Measurements from ENCODE around the gene ABCC2. TPM values are rescaled to one million over a fixed set of nuclear protein-coding genes. Genes with fewer than 3 reads are reported as not detected.
"Not testable (repeated sequence)": the region's sequence is repeated elsewhere in the genome, so short reads cannot be mapped to it uniquely, and the experiment has no call there.

The ABCC2 gene
- total RNA-seq = 1 to 10 TPM; 3.0 to 3.2 TPM
- total RNA-seq = 5.4 to 15.4 reads per million in 2 donors

DNA sequence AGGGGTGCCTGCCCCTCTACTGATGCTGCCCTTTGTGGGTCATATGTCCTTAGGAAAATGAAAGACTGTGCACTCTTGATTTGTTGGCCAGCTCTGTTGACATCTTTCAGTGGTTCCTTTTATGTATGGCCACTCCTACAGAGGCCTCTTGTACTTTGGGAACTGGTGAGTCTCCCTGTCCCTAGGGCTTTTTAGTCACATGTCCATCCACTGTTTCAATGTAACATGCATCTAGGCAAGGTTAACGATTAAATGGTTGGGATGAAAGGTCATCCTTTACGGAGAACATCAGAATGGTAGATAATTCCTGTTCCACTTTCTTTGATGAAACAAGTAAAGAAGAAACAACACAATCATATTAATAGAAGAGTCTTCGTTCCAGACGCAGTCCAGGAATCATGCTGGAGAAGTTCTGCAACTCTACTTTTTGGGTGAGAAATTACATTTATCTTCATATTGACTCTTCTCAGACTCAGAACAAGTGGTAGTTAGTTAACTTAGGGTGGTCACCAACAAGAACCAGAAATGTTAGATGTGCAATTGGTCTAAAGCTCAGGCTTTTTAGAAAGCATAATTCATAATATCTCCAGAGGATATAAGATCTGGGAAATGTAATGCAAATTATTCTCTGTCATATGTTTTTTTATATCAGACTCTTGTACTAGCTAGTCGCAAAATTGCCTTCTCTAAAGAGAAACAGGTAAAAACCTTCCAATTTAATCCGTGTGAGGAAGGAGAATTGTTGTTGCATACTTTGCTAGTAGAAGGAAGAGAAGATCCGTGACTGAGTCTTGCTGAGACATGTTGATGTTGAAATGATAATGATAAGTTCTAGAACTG, at the start of gene ABCC2:
ABCC2 (plus strand) TSS at position 194 of the 840 bp plus-strand sequence; CDS start at position 399, 205 bp downstream.
- no peak for ATAC-seq
- Mint-ChIP-seq H3K36me3 (ENCODE audit: low read depth) (peaks cover 6% of the 10 kb centered on the region), H3K4me3 (no peak within 1 kb of the TSS), H3K27me3 (no peaks in the 10 kb centered on the region), H3K27ac (no peak within 1 kb of the TSS), H3K4me1 (no peaks in the 10 kb centered on the region)
- no peaks in the 10 kb centered on the region for H3K9me3 ChIP-seq (ENCODE audit: control insufficient read depth, low read length, poor library complexity, severe bottlenecking)
- DNase-seq = no peak

DNA sequence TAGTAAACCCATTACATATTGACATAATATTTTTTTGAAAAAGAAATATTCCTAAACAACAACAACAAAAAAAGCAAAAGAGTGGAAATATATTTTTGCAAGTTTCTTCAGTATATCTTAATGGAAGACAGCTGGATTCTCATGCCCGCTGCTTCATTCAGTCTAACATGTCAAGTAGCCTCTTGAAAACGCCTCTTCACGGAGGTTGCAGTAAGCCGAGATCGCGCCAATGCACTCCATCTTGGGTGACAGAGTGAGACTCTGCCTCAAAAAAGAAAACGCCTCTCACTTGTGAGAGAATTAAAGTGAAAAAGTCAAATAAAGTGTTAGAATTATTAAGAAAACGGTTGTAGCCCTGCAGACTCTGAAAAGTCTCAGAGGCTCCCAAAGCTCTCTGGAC, 49.1 kb upstream of the ABCC2 start:
- Mint-ChIP-seq H3K27ac (no peak overlapping the region), H3K4me1 (peaks cover 29% of the 10 kb centered on the region), H3K27me3 (no peaks in the 10 kb centered on the region), H3K36me3 (ENCODE audit: low read depth) (peaks cover 8% of the 10 kb centered on the region), H3K4me3 (peak overlapping the region; percentile 87)
- DNase-seq (no peak), ATAC-seq (no peak)
- no peaks in the 10 kb centered on the region for H3K9me3 ChIP-seq (ENCODE audit: control insufficient read depth, low read length, poor library complexity, severe bottlenecking)

DNA sequence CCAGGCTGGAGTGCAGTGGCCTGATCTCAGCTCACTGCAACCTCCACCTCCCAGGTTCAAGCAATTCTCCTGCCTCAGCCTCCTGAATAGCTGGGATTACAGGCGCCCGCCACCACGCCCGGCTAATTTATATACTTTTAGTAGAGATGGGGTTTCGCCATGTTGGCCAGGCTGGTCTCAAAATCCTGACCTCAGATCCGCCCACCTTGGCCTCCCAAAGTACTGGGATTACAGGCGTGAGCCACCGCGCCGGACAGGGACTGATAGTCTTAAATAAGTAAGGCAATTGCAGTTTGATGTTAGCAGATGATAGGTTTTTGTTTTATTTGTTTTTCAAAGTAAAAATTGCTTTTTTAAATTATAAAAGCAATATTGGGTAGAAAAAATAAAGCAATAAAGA, 48.3 kb upstream of the ABCC2 start:
- H3K27ac Mint-ChIP-seq; H3K36me3 Mint-ChIP-seq (ENCODE audit: low read depth); DNase-seq; ATAC-seq; H3K27me3 Mint-ChIP-seq; H3K9me3 ChIP-seq (ENCODE audit: control insufficient read depth, low read length, poor library complexity, severe bottlenecking); H3K4me3 Mint-ChIP-seq: not testable (repeated sequence)
- peaks cover 25% of the 10 kb centered on the region for H3K4me1 Mint-ChIP-seq

DNA sequence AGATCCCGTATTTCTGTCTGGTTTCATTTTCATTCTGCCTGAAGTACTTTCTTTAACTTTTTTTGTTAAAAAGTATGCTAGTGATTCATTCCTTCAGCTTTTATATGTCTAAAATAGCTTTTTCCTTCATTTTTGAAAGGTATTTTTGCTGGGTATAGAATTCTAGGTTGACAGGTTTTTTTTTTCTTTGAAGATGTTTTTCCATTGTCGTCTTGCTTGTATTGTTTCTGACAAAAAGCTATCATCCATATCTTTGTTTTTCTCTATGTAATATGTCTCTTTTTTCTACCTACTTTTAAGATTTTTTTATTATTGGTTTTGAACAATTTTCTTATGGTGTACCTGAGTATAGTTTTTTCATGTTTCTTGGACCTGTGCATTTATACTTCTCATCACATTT, 42.2 kb upstream of the ABCC2 start:
- peaks cover 5% of the 10 kb centered on the region for H3K9me3 ChIP-seq (ENCODE audit: control insufficient read depth, low read length, poor library complexity, severe bottlenecking)
- H3K36me3 Mint-ChIP-seq (ENCODE audit: low read depth) = peaks cover 20% of the 10 kb centered on the region
- H3K4me3 Mint-ChIP-seq = no peak overlapping the region
- H3K4me1 Mint-ChIP-seq = peaks cover 19% of the 10 kb centered on the region
- H3K27ac Mint-ChIP-seq = no peak overlapping the region
- ATAC-seq = no peak
- no peak for DNase-seq
- H3K27me3 Mint-ChIP-seq = no peaks in the 10 kb centered on the region

DNA sequence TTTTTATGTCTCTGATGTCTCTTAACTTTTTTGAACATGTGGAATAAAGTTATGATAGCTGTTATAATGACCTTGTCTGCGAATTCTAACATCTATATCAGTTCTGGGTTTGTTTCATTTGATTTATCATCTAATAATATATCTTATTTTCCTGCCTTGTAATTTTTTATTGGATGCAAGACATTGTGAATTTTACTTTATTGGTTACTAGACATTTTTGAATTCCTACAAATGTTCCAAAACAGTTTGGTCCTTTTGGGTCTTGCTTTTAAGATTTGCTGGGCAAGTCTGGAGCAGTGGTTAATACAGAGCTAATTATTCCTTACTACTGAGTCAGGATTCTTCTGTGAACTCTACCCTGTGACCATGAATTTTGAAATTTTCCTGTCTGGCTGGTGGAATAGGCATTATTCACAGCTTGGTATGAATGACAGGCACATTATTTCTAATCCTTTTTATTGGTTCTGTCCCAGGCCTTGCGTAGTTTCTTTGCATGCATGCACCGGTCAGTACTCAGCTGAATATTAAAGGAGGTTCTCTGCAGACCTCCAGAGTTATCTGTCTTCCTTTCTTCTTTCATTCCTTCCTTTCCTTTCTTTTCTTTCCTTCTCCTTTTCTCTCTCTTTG, 41.4 kb upstream of the ABCC2 start:
- H3K9me3 ChIP-seq (ENCODE audit: control insufficient read depth, low read length, poor library complexity, severe bottlenecking) = peaks cover 5% of the 10 kb centered on the region
- peaks cover 18% of the 10 kb centered on the region for H3K4me1 Mint-ChIP-seq
- H3K27me3 Mint-ChIP-seq = no peaks in the 10 kb centered on the region
- DNase-seq (no peak), ATAC-seq (no peak)
- no peak overlapping the region for H3K4me3 Mint-ChIP-seq
- H3K36me3 Mint-ChIP-seq (ENCODE audit: low read depth) = peaks cover 20% of the 10 kb centered on the region
- H3K27ac Mint-ChIP-seq = no peak overlapping the region

DNA sequence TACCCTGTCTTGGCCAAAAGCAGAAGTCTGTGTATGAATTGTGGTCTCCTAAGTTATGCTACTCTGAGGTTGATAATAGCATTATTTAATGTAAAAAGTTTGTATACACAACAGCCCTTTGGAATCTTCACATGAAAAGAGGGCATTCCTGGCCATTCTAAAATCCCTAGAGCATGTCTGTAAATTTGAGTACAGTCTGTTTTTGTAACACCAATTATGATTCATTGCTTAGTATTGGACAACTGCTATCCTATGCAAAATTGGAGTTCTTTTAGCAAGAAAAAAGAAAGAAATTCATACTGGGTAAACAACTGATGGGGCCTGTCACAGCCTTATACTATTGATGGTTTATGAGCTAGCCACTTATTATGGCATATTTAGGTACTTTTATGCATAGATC, 40.2 kb upstream of the ABCC2 start:
- H3K9me3 ChIP-seq (ENCODE audit: control insufficient read depth, low read length, poor library complexity, severe bottlenecking) = peaks cover 5% of the 10 kb centered on the region
- Mint-ChIP-seq H3K27ac (no peak overlapping the region), H3K4me1 (peaks cover 13% of the 10 kb centered on the region), H3K27me3 (no peaks in the 10 kb centered on the region), H3K36me3 (ENCODE audit: low read depth) (peaks cover 18% of the 10 kb centered on the region), H3K4me3 (no peak overlapping the region)
- ATAC-seq (no peak), DNase-seq (no peak)

DNA sequence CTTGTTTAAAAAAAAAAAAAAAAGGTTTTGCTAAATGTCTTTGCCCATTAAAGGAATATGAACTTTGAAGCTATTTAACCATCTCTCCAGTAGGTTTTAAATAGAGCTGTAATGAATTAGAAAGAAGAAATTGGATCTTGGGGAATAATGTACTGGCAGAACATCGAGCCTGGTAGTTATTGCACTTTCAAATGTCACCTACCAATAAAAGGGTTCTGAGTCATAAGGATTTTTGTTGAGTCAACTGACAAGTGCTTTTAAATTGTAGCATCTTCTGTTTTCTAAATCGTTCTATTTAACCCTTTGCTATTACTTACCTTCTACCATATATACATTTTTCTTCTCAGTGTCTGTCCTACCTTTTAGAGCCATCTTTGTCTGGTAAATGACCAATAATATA, 39.7 kb upstream of the ABCC2 start:
- Mint-ChIP-seq H3K36me3 (ENCODE audit: low read depth) (peaks cover 14% of the 10 kb centered on the region), H3K4me1 (peaks cover 11% of the 10 kb centered on the region), H3K4me3 (no peak overlapping the region), H3K27ac (no peak overlapping the region), H3K27me3 (no peaks in the 10 kb centered on the region)
- DNase-seq (no peak), ATAC-seq (no peak)
- peaks cover 5% of the 10 kb centered on the region for H3K9me3 ChIP-seq (ENCODE audit: control insufficient read depth, low read length, poor library complexity, severe bottlenecking)

DNA sequence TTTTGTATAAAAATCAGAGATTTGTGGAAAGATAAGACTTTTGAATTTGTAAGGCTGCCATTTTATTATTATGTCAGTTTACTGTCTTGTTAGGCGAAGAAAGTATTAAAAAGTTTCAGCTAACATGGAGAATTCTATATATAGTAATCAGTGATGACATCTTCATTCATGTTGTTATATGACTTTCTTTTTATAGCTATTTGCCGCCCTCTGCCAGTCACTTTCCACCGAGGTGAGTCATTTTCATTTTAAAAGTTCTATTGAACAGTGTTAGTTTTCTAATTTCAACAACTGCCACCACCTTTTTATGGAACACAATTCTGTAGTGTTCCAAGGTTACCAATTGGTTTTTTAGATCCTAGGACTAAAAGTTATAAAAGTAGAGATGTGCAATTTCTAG, 38.6 kb upstream of the ABCC2 start:
- H3K4me1 Mint-ChIP-seq = peaks cover 15% of the 10 kb centered on the region
- no peak overlapping the region for H3K27ac Mint-ChIP-seq
- ATAC-seq (no peak), DNase-seq (no peak)
- no peak overlapping the region for H3K4me3 Mint-ChIP-seq
- no peaks in the 10 kb centered on the region for H3K27me3 Mint-ChIP-seq
- H3K9me3 ChIP-seq (ENCODE audit: control insufficient read depth, low read length, poor library complexity, severe bottlenecking) = peaks cover 5% of the 10 kb centered on the region
- H3K36me3 Mint-ChIP-seq (ENCODE audit: low read depth) = peaks cover 16% of the 10 kb centered on the region

DNA sequence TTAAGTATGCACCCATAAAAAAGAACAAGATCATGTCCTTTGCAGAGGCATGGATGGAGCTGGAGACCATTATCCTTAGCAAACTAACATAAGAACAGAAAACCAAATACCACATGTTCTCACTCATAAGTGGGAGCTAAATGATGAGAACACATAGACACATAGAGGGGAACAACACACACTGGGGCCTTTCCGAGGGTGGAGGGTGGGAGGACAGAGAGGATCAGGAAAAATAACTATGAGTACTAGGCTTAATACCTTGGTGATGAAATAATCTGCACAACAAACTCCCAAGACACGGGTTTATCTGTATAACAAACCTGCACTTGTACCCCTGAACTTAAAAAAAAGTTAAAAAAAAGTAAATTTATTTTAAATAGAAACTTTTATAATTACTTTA, 36.3 kb upstream of the ABCC2 start:
- Mint-ChIP-seq H3K36me3 (ENCODE audit: low read depth) (peaks cover 11% of the 10 kb centered on the region), H3K4me1 (peaks cover 16% of the 10 kb centered on the region)
- H3K27me3 Mint-ChIP-seq; H3K4me3 Mint-ChIP-seq; DNase-seq; H3K27ac Mint-ChIP-seq; ATAC-seq; H3K9me3 ChIP-seq (ENCODE audit: control insufficient read depth, low read length, poor library complexity, severe bottlenecking): not testable (repeated sequence)

DNA sequence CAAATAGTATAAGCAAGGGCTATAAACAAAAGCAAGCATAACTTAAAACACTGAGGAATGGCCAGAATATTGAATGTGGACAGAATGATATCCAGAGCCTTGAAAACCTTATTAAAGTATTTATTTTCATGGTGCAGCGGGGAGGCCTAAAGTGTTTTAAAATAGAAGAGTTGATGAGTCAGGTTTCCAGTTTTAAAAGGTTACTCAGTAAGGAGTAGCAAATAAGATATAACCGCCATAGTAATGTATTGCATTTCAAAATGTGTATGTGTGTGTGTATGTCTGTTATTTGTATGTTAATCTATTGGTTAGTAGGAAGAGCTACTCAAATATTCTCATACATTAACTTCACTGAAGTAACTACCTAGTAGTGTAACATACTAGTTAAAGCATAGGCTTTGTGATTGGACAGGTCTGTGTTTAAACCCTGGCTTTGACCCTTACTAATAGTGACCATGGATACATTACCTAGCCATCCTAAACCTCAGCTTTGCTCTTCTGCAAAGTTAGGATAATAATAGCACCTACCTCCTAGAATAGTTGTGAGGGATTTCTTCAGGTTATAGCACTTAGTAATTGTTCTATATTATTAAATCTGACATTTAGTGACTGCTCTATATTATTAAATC, 33.5 kb upstream of the ABCC2 start:
- peaks cover 7% of the 10 kb centered on the region for H3K4me1 Mint-ChIP-seq
- no peak for DNase-seq
- no peak overlapping the region for H3K27ac Mint-ChIP-seq
- peaks cover 2% of the 10 kb centered on the region for H3K36me3 Mint-ChIP-seq (ENCODE audit: low read depth)
- H3K9me3 ChIP-seq (ENCODE audit: control insufficient read depth, low read length, poor library complexity, severe bottlenecking) = no peaks in the 10 kb centered on the region
- H3K27me3 Mint-ChIP-seq = no peaks in the 10 kb centered on the region
- no peak for ATAC-seq
- H3K4me3 Mint-ChIP-seq = no peak overlapping the region

DNA sequence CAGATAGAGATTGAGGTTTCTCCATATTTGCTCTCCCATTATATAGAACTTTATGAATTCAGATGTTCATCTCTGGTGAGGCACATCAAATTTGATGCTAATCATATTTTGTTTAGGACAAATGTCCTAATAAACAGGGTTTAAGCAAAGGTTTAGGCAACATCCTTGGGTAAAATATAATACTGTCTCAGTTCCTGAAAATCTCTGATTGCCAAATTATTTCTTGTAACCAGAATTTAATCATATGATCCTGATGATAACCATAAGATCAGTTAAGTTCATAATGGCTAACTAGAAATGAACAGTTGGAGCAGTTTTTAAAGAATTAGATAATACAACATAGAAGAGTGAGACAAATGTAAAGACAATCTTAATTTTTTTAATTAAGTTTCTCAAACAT, 31.8 kb upstream of the ABCC2 start:
- H3K9me3 ChIP-seq (ENCODE audit: control insufficient read depth, low read length, poor library complexity, severe bottlenecking) = no peaks in the 10 kb centered on the region
- Mint-ChIP-seq H3K36me3 (ENCODE audit: low read depth) (peaks cover 2% of the 10 kb centered on the region), H3K27me3 (no peaks in the 10 kb centered on the region), H3K27ac (no peak overlapping the region), H3K4me3 (no peak overlapping the region), H3K4me1 (peaks cover 5% of the 10 kb centered on the region)
- DNase-seq = no peak
- no peak for ATAC-seq

DNA sequence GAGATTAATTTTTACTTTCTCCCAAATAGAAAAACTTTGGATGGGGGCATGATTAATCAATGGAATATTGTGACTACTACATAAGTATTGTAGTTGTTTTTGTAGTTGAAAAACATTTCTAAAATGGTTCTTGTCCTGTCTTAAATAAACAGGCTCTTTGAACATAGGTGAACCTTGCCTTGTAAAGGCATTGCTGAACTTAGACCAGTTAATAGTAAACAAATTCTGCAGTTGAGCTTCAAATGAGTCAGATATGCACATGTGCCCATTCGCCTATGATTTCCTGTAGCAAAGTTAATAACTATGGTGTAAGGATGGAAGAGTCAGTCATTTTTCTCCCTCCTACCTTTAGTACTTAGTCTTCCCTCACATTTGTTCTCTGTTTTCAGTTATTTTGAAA, 27.8 kb upstream of the ABCC2 start:
- no peaks in the 10 kb centered on the region for H3K9me3 ChIP-seq (ENCODE audit: control insufficient read depth, low read length, poor library complexity, severe bottlenecking)
- H3K27me3 Mint-ChIP-seq = no peaks in the 10 kb centered on the region
- no peak for DNase-seq
- H3K27ac Mint-ChIP-seq = no peak overlapping the region
- peaks cover 19% of the 10 kb centered on the region for H3K36me3 Mint-ChIP-seq (ENCODE audit: low read depth)
- no peak for ATAC-seq
- H3K4me3 Mint-ChIP-seq = no peak overlapping the region
- H3K4me1 Mint-ChIP-seq = no peaks in the 10 kb centered on the region

DNA sequence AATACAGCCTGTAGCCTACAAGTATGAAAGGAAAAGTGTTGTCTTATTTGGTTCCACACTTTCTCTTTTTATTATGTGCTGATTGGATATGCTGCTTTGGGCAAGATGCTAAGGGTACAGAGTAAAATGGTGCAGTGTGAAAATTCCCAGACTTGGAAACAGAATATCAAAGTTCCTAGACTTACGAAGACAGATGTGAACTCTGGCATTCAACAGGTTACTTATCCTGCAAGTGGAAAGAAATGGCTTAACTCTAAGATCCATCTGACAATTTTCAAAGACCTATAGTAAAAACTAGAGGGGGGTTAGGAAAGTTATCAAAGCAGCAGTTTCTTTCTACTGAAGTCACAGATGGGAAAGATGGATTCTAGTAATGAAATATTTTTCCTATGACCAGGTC, 26.3 kb upstream of the ABCC2 start:
- Mint-ChIP-seq H3K36me3 (ENCODE audit: low read depth) (peaks cover 22% of the 10 kb centered on the region), H3K4me1 (no peaks in the 10 kb centered on the region), H3K4me3 (no peak overlapping the region), H3K27me3 (no peaks in the 10 kb centered on the region), H3K27ac (no peak overlapping the region)
- DNase-seq (no peak), ATAC-seq (no peak)
- H3K9me3 ChIP-seq (ENCODE audit: control insufficient read depth, low read length, poor library complexity, severe bottlenecking) = no peaks in the 10 kb centered on the region
